Thyroid gland (tissue), 4 donors: ENCODE data around the gene SLC4A4. TPM values are rescaled to one million over a fixed set of nuclear protein-coding genes. Genes with fewer than 3 reads are reported as not detected.

Experiments used
- DNase-seq, 2 donors: peaks; one replicate each; pipeline ENCODE4 v3.0.0-alpha.2; 2019
- H3K27ac ChIP-seq, 3 donors: fragments of 200-600 bp; sonication (generic); 1 replicate in 2 of 3; 2 replicates in 1 of 3; pipeline ENCODE4 v1.5.1; 2016 to 2019; ENCODE audit warnings: mild to moderate bottlenecking in 1 of 3, moderate library complexity in 1 of 3
- H3K27me3 ChIP-seq: fragments of 200-600 bp; sonication (generic); one replicate; pipeline ENCODE4 v1.5.1; 2019
- H3K36me3 ChIP-seq, 2 donors: fragments of 200-600 bp; sonication (generic); one replicate each; pipeline ENCODE4 v1.5.1; 2016 to 2019
- H3K4me1 ChIP-seq, 2 donors: fragments of 200-600 bp; sonication (generic); one replicate each; pipeline ENCODE4 v1.5.1; 2017 to 2019
- H3K4me3 ChIP-seq, 3 donors: fragments of 200-600 bp; sonication (generic); replicated peaks in 1 of 3; 1 replicate in 2 of 3; 2 replicates in 1 of 3; pipeline ENCODE4 v1.5.1; 2016; ENCODE audit warnings: mild to moderate bottlenecking in 1 of 3
- H3K9me3 ChIP-seq: fragments of 200-600 bp; sonication (generic); one replicate; pipeline ENCODE4 v1.5.1; 2017
- CTCF ChIP-seq, 6 experiments: fragments of 200-600 bp in 3 of 6; fragments of 450-650 bp in 3 of 6; sonication (generic) in 3 of 6; IDR thresholded peaks; one replicate each; pipeline ENCODE4 v1.5.1; 2016 to 2019; ENCODE audit warnings: antibody characterized with exemption in 6 of 6, mild to moderate bottlenecking in 2 of 6, inconsistent platforms in 1 of 6, moderate library complexity in 1 of 6
- POLR2A ChIP-seq, 2 donors: fragments of 450-650 bp; IDR thresholded peaks; one replicate each; pipeline ENCODE4 v1.6.1; 2017; ENCODE audit warnings: antibody characterized with exemption in 2 of 2, mild to moderate bottlenecking in 2 of 2, moderate library complexity in 1 of 2
- WGBS, 2 donors: methylation state at CpG; one replicate each; pipeline ENCODE4 v1.1.5; 2017; 5-methylcytosine and 5-hydroxymethylcytosine counted together
- intact Hi-C: fragments of 100-400 bp; cut with DNase I; formaldehyde crosslinking; loops from one replicate; pipeline ENCODE4 v1.15.1; 2023
- total RNA-seq, 4 donors: library from RNA; depleted of rRNA; stranded (reverse); fragments of >200 nt; gene quantifications; one replicate each; pipeline ENCODE4 v1.2.3, GENCODE V29; 2016

Gene SLC4A4
- total RNA-seq, 4 donors from 2014 or later: 39.8 to 90.7 (median 72.8) TPM

GRCh38 chr4:71609167-71609566, 270.3 kb downstream of the SLC4A4 start:
- Histone ChIP-seq H3K4me3 (no peak overlapping the region), H3K9me3 (no peaks in the 10 kb centered on the region), H3K4me1 (peaks cover 0 to 7% of the 10 kb centered on the region in 2 donors), H3K27me3 (no peaks in the 10 kb centered on the region), H3K27ac (no peak overlapping the region), H3K36me3 (no peaks in the 10 kb centered on the region)
- intact Hi-C loops: no loop called here
- 95 to 98% methylated on average over 2 of the region's 2 CpGs for WGBS, 2 donors
- DNase-seq: no peak
- TF ChIP-seq POLR2A (IDR thresholded peaks at IDR 0.05) (no peak), CTCF (IDR thresholded peaks at IDR 0.05) (no peak)

GRCh38 chr4:71609651-71610050, 270.8 kb downstream of the SLC4A4 start:
- Histone ChIP-seq H3K27ac (no peak overlapping the region), H3K4me3 (no peak overlapping the region), H3K9me3 (no peaks in the 10 kb centered on the region), H3K27me3 (no peaks in the 10 kb centered on the region), H3K4me1 (peaks cover 0 to 7% of the 10 kb centered on the region in 2 donors), H3K36me3 (no peaks in the 10 kb centered on the region)
- intact Hi-C loops: no loop called here
- no peak for DNase-seq
- TF ChIP-seq CTCF (IDR thresholded peaks at IDR 0.05) (no peak), POLR2A (IDR thresholded peaks at IDR 0.05) (no peak)

- Histone ChIP-seq H3K9me3 (no peaks in the 10 kb centered on the region), H3K4me1 (no peaks in the 10 kb centered on the region), H3K27me3 (no peaks in the 10 kb centered on the region), H3K27ac (no peak overlapping the region), H3K4me3 (no peak overlapping the region), H3K36me3 (no peaks in the 10 kb centered on the region)
- intact Hi-C loops: no loop called here
- no peak for DNase-seq
- TF ChIP-seq CTCF (IDR thresholded peaks at IDR 0.05): no peak
- no peak for TF ChIP-seq POLR2A (IDR thresholded peaks at IDR 0.05)
- 90 to 97% methylated on average over 2 of the region's 2 CpGs for WGBS, 2 donors
These were observed 275.8 kb downstream of the SLC4A4 start for GRCh38 chr4:71614621-71615020.

- no peaks in the 10 kb centered on the region for H3K27me3 ChIP-seq
- no peaks in the 10 kb centered on the region for H3K4me1 ChIP-seq
- DNase-seq: no peak
- 84 to 92% methylated on average over 3 of the region's 3 CpGs for WGBS, 2 donors
- intact Hi-C loops: no loop called here
- no peak overlapping the region for H3K4me3 ChIP-seq
- no peak overlapping the region for H3K27ac ChIP-seq
- H3K9me3 ChIP-seq: no peaks in the 10 kb centered on the region
- H3K36me3 ChIP-seq: no peaks in the 10 kb centered on the region
- TF ChIP-seq CTCF (IDR thresholded peaks at IDR 0.05): no peak
- TF ChIP-seq POLR2A (IDR thresholded peaks at IDR 0.05): no peak
These were observed 277.5 kb downstream of the SLC4A4 start for GRCh38 chr4:71616168-71616811.
